Activated CD4-positive, alpha-beta T cell treated with anti-CD3 and anti-CD28 coated beads, Interleukin-2, amount 50 U/mL, for 48 hours (primary cell): ENCODE measurements around the gene SUCLG2.
A peak's percentile ranks its signal among the peaks of the same experiment; 100 is the strongest.

Source experiments
- DNase-seq, 2 experiments: peaks; one replicate each; pipeline ENCODE4 v3.0.0-alpha.2; 2020

Gene SUCLG2

GRCh38 chr3:67377299-67377698 is 277.1 kb downstream of the SUCLG2 start:
- DNase-seq = no peak

GRCh38 chr3:67376416-67376815 is 278.0 kb downstream of the SUCLG2 start:
- DNase-seq = no peak

DNA sequence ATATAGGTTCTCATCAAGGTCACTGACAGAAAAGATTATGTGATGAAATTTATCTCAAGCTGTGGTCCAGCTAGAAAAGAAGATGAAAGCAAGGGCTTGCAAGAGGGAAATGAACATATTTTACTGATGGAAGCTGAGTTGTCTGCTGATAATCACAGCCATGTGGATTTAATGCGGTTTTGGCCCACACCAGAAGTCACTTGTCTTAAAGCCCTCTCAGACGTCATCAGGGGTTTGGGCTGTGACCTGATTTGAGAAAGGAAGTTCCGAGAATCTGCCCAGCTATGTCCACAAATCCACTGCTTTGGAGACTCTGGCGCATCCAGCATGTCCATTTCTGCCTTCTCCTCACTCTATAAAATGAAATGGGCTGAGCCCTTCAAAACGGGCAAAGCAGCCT is 278.4 kb downstream of the SUCLG2 start:
- DNase-seq = no peak

- peak in 1 of 2 experiments; percentile 19 for DNase-seq
Measured at GRCh38 chr3:67362686-67363085, 291.7 kb downstream of the SUCLG2 start.

GRCh38 chr3:67361770-67362169 is 292.6 kb downstream of the SUCLG2 start:
- no peak for DNase-seq

- no peak for DNase-seq
Measured at GRCh38 chr3:67361323-67361722, 293.1 kb downstream of the SUCLG2 start.

DNA sequence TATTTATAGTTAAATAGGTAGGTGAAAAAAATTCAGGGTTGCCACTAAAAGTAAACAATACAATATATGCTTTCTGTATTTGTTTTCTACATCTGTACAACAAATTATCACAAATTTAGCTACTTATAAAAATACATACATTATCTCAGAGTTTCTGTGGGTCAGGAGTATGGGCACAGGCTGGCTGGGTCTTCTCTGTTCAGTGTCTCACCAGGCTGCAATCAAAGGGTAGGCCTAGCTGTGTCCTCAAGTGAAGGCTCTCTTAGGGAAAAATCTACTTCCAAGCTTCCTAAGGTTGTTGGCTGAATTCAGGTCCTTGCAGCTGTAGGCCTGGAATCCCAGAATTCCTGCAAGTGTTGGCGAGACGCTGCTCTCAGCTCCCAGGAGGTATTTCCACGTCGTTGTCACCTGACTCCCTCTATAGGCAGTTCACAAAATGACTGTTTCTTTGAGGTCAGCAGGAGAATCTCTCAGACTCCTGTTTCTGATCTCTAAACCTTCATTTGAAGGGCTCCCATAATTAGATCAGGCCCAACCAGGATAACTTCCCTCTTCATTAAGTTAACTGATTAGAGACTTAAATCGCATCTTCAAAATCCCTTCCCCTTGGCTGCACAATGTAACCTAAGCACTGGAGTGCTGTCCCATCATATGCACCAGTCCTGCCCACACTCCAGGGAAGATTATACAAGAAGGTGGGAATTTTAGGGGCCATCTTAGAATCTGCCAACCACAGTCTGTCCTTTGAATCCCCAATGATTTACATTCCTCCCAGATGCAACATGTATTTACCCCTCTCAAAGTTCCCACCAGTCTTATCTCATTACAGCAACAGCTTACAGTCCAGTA is 296.6 kb downstream of the SUCLG2 start:
- no peak for DNase-seq

DNA sequence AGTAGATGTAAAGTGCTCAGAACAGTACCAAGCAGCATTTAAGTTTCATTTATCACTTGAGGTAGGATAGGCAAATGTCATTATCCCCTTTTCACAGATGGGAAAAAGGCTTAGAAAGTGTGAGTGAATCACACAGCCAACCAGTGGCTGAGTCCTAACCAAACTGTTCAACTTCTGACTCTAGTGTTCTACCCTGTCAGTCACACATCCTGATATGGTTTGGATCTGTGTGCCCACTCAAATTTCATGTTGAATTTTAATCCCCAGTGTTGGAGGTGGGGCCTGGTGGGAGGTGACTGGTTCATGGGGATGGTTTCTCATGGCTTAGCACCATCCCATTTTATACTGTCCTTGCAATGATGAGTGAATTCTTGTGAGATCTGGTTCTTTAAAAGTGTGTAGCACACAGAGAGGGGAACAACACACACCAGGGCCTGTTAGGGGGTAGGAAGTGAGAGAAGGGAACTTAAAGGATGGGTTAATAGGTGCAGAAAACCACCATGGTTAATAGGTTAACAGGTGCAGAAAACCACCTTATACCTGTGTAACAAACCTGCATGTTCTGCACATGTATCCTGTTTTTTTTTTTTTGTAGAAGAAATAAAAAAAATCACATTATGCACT is 304.7 kb downstream of the SUCLG2 start:
- peak; percentile 57 to 67 for DNase-seq

DNA sequence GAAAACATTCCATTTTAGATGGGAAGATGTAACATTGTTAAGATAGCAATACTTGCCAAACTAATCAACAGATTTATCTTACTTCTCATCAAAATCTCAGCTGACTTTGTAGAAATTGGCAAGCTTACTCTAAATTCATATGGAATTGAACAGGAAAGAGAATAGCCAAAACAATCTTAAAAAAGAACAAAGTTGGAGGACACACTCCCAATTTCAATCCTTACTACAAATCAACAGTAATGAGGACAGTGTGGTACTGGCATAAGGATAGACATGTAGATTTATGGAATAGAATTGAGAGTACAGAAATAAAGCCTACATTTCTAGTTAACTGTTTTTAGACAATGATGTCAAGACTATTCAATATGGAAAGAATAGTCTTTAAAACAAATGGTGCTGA is 308.3 kb downstream of the SUCLG2 start:
- no peak for DNase-seq

GRCh38 chr3:67335813-67336212 is 318.6 kb downstream of the SUCLG2 start:
- no peak for DNase-seq

GRCh38 chr3:67334588-67334987 is 319.8 kb downstream of the SUCLG2 start:
- DNase-seq = no peak

- DNase-seq = peak; percentile 33 to 58
Measured at GRCh38 chr3:67329358-67329757, 325.1 kb downstream of the SUCLG2 start.

DNA sequence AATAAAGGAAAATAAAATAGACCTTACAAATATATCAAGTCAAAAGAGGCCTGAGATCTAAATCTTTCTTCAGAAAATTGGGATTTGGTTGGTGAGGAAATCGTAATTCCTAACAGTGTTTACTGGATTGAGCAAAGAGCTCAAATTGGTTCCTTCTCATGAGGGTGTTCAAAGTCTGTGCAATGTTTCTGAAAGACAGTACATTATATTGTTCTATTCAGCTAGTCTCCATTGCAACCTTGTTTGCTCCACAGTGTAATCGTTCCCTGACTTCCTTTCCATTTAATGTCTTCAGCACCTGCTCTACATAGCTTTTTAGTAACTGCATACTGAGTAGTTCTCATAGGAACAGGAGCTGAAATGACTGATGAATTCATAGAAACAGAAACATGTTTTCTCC is 326.8 kb downstream of the SUCLG2 start:
- no peak for DNase-seq

DNA sequence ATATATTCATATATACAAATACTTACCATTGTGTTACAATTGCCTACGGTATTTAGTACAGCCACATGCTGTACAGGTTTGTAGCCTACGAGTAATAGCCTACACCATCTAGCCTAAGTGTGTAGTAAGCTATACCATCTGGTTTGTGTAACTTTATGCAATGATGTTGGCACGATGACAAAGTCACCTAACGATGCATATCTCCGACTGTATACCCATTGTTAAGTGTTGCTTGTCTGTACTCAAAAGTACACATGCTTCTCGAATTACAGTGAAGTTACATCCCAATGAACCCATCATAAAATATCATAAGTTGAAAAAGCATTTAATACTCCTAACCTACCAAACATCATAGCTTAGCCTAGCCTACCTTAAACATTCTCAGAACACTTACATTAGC is 329.2 kb downstream of the SUCLG2 start:
- DNase-seq = no peak
